ENCODE measurements around the gene C5AR2. TPM values are rescaled to one million over a fixed set of nuclear protein-coding genes. Genes with fewer than 3 reads are reported as not detected.
"Not testable (repeated sequence)": the region's sequence is repeated elsewhere in the genome, so short reads cannot be mapped to it uniquely, and the experiment has no call there.

C5AR2 gene
- total RNA-seq, result 6.4 TPM
- long read RNA-seq, result 0 reads

DNA sequence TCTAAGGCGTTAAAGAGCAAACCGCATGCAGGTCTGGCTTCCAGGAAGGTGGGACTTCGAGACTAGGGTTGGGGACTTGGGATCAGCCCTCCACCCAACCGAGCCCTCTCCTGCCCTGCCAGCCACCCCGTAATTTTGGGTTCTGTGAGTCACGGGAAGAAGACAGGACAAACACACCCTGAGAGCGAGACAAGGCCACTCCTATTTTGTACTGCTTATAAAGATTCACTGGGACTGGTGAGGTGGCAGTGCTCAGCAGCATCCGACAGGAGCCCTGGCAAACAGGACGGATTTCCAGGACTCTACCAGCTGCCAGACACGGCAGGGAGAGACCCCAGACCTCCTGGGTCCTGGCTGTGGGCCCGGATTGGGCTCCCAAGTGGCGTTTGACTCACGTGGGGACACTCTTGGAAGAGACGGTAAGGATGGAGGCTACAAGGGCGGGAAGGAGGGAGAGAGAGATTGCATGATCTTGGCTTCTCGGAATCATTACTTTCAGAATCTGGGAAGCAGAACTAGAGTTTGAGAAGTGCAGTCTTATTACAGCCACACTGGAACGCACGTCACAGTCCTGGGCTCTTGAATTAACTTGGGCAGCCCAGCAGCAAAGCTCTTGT is at the start of gene C5AR2:
TSS of gene C5AR2 (plus strand) at position 245 of the 617 bp plus-strand sequence. CDS start 8,625 bp downstream, outside the sequence.
- Histone ChIP-seq H3K36me3 (no peaks in the 10 kb centered on the region), H3K27ac (peak within 1 kb of the TSS; percentile 80), H3K4me1 (peaks cover 12% of the 10 kb centered on the region), H3K9me3 (no peaks in the 10 kb centered on the region), H3K27me3 (ENCODE audit: low read depth) (no peaks in the 10 kb centered on the region), H3K4me3 (peak within 1 kb of the TSS; percentile 11)
- intact Hi-C loops (cut with DNase I), result no loop called here
- TF ChIP-seq, protein P1, sequence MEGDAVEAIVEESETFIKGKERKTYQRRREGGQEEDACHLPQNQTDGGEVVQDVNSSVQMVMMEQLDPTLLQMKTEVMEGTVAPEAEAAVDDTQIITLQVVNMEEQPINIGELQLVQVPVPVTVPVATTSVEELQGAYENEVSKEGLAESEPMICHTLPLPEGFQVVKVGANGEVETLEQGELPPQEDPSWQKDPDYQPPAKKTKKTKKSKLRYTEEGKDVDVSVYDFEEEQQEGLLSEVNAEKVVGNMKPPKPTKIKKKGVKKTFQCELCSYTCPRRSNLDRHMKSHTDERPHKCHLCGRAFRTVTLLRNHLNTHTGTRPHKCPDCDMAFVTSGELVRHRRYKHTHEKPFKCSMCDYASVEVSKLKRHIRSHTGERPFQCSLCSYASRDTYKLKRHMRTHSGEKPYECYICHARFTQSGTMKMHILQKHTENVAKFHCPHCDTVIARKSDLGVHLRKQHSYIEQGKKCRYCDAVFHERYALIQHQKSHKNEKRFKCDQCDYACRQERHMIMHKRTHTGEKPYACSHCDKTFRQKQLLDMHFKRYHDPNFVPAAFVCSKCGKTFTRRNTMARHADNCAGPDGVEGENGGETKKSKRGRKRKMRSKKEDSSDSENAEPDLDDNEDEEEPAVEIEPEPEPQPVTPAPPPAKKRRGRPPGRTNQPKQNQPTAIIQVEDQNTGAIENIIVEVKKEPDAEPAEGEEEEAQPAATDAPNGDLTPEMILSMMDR (IDR thresholded peaks at IDR 0.05), result no peak
- ATAC-seq (peak; percentile 29 to 33), DNase-seq (no peak)

DNA sequence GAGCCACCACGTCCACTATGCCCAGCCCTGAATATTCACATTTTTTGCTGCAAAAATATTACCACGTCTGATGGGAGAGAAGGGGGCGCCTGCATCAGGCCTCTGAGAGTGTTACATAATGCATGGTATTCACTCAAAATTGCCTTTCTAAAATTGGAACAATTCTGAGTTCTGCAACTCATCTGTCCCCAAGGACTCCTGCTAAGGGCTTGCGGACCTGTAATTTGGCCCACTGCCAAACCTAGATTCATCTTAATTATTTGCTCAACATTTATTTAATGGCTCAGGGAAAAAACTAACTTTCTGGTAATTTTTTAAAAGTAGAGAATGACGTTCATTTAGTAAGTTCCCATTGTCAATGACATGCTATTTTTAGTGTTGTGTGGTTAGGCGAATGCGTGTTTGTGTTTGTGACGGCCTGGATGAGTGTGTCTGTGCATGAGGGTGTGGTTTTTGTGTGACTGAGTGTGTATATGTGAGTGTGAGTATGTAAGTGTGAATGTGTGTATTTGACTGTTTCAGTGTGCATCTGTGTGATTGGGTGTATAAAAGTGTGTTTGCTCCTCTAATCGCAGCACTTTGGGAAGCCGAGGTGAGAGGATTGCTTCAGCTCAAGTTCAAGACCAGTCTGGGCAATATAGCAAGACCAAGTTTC is 48.4 kb upstream of the C5AR2 start:
- TF ChIP-seq, protein P1 (IDR thresholded peaks at IDR 0.05), result no peak
- H3K4me1 ChIP-seq, result no peaks in the 10 kb centered on the region
- no peak overlapping the region for H3K4me3 ChIP-seq
- no peaks in the 10 kb centered on the region for H3K27me3 ChIP-seq (ENCODE audit: low read depth)
- intact Hi-C loops (cut with DNase I), result no loop called here
- no peak overlapping the region for H3K27ac ChIP-seq
- H3K9me3 ChIP-seq, result no peaks in the 10 kb centered on the region
- no peak for ATAC-seq
- H3K36me3 ChIP-seq, result no peaks in the 10 kb centered on the region
- no peak for DNase-seq

DNA sequence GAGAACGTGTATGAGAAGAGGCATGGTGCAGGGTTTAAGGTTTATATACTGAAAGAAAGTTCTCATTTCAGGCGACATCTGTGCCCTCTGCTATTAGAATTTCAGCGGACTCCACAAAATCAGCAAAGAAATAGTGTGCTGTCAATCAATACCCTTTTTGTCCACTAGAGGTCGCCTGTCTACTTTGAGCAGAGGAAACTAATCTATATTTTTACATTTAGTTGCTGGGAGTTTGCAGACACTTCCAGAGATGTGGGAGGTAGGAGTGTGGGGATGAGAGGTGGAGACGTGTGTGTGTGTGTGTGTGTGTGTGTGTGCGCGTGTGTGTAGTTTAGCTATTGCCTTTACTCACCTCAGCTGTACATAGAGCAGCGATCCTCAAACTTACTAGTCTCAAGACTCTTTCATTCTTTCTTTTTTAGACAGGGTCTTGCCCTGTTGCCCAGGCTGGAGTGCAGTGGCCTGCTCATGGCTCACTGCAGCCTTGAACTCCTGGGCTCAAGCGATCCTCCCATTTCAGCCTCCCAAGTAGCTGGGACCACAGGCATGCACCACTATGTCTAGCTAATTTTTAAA is 47.6 kb upstream of the C5AR2 start:
- no peak overlapping the region for H3K4me3 ChIP-seq
- intact Hi-C loops (cut with DNase I), result no loop called here
- no peak overlapping the region for H3K27ac ChIP-seq
- ATAC-seq (peak; percentile 42 to 46), DNase-seq (no peak)
- H3K36me3 ChIP-seq, result no peaks in the 10 kb centered on the region
- no peaks in the 10 kb centered on the region for H3K27me3 ChIP-seq (ENCODE audit: low read depth)
- no peaks in the 10 kb centered on the region for H3K4me1 ChIP-seq
- no peaks in the 10 kb centered on the region for H3K9me3 ChIP-seq
- TF ChIP-seq, protein P1 (IDR thresholded peaks at IDR 0.05), result peak; percentile 79

DNA sequence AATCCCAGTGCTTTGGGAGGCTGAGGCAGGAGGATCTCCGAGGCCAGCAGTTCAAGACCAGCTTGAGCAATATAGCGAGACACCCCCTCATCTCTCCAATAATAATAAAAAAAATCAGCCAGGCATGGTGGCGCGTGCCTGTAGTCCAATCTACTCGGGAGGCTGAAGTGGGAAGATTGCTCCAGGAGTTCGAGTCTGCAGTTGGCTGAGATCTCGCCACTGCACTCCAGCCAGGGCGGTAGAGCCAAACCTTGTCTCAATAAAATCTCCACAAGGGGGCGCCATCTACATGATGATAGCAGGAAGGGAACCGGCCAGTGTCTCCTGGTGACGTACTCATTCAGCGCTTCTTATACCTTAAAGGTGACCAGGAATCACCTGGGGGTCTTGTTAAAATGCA is 35.9 kb upstream of the C5AR2 start:
- no peak overlapping the region for H3K4me3 ChIP-seq
- intact Hi-C loops (cut with DNase I), result no loop called here
- peak; percentile 90 for ATAC-seq
- peaks cover 3% of the 10 kb centered on the region for H3K36me3 ChIP-seq
- TF ChIP-seq, protein P1 (IDR thresholded peaks at IDR 0.05), result peak; percentile 83
- H3K4me1 ChIP-seq, result no peaks in the 10 kb centered on the region
- H3K27me3 ChIP-seq (ENCODE audit: low read depth), result no peaks in the 10 kb centered on the region
- H3K27ac ChIP-seq, result no peak overlapping the region
- no peaks in the 10 kb centered on the region for H3K9me3 ChIP-seq
- peak; percentile 65 for DNase-seq

DNA sequence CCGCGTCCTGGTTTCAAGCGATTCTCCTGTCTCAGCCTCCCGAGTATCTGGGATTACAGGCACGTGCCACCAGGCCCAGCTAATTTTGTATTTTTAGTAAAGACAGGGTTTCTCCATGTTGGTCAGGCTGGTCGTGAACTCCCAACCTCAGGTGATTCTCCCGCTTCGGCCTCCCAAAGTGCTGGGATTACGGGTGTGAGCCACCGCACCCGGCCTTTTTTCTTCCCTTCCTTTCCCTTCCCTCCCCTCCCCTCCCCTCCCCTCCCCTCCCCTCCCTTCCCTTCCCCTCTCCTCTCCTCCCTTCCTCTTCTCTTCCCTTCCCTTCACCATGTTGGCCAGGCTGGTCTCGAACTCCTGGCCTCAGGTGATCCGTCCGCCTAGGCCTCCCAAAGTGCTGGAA is 31.1 kb upstream of the C5AR2 start:
- intact Hi-C loops (cut with DNase I), result not testable (repeated sequence)

DNA sequence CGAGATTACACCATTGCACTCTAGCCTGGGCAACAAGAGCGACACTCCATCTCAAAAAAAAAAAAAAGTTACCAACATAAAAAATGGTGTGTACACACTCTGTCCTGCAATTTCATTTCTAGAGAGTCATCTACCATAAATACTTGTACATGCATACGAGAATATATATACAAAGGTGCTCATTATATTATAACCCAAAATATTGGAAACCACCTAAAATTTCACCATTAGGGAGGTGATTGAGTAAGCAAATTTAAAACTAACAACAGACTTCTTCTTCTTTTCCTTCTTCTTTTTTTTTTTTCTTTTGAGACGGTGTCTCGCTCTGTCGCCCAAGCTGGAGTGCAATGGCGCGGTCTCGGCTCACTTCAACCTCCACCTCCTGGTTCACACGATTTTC is 29.7 kb upstream of the C5AR2 start:
- DNase-seq (no peak), ATAC-seq (no peak)
- Histone ChIP-seq H3K9me3 (no peaks in the 10 kb centered on the region), H3K36me3 (no peaks in the 10 kb centered on the region), H3K27me3 (ENCODE audit: low read depth) (no peaks in the 10 kb centered on the region), H3K4me1 (no peaks in the 10 kb centered on the region), H3K27ac (no peak overlapping the region), H3K4me3 (no peak overlapping the region)
- intact Hi-C loops (cut with DNase I), result no loop called here
- TF ChIP-seq, protein P1 (IDR thresholded peaks at IDR 0.05), result no peak

More for the DNA sequence above, 31.1 kb upstream of the C5AR2 start:
- H3K4me1 ChIP-seq; H3K9me3 ChIP-seq; H3K36me3 ChIP-seq; DNase-seq; H3K27ac ChIP-seq; ATAC-seq; H3K27me3 ChIP-seq (ENCODE audit: low read depth); H3K4me3 ChIP-seq: not testable (repeated sequence)

All from lower lobe of right lung (tissue), 2 donors.